WTC11 (cell line): ENCODE measurements around the gene CROCC.

Source experiments
- ELF4 ChIP-seq: sonication (generic); formaldehyde crosslinking; IDR thresholded peaks from 2 replicates; pipeline ENCODE4 v1.8.1; 2022; ENCODE audit warnings: low read depth, mild to moderate bottlenecking, moderate library complexity, missing genetic modification reagents
- JUN ChIP-seq: sonication (generic); formaldehyde crosslinking; IDR thresholded peaks from 2 replicates; pipeline ENCODE4 v1.8.0; 2023; ENCODE audit warnings: mild to moderate bottlenecking, missing genetic modification reagents
- KAT7 ChIP-seq: sonication (generic); formaldehyde crosslinking; IDR thresholded peaks from 2 replicates; pipeline ENCODE4 v1.8.1; 2023; ENCODE audit warnings: missing genetic modification reagents, mild to moderate bottlenecking, borderline replicate concordance
- NFE2L1 ChIP-seq: sonication (generic); formaldehyde crosslinking; IDR thresholded peaks from 2 replicates; pipeline ENCODE4 v1.8.1; 2023; ENCODE audit warnings: missing genetic modification reagents
- TF ChIP-seq, protein P1 (sequence below): fragments of 200-600 bp; IDR thresholded peaks from 2 replicates; pipeline ENCODE4 v1.8.0; 2022; ENCODE audit warnings: antibody characterized with exemption

- TF ChIP-seq, protein P1, sequence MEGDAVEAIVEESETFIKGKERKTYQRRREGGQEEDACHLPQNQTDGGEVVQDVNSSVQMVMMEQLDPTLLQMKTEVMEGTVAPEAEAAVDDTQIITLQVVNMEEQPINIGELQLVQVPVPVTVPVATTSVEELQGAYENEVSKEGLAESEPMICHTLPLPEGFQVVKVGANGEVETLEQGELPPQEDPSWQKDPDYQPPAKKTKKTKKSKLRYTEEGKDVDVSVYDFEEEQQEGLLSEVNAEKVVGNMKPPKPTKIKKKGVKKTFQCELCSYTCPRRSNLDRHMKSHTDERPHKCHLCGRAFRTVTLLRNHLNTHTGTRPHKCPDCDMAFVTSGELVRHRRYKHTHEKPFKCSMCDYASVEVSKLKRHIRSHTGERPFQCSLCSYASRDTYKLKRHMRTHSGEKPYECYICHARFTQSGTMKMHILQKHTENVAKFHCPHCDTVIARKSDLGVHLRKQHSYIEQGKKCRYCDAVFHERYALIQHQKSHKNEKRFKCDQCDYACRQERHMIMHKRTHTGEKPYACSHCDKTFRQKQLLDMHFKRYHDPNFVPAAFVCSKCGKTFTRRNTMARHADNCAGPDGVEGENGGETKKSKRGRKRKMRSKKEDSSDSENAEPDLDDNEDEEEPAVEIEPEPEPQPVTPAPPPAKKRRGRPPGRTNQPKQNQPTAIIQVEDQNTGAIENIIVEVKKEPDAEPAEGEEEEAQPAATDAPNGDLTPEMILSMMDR, result no peak
- TF ChIP-seq KAT7 (CRISPR knock-in tag), result no peak
- no peak for TF ChIP-seq JUN (CRISPR knock-in tag)
- TF ChIP-seq ELF4 (CRISPR knock-in tag), result no peak
- TF ChIP-seq NFE2L1, result no peak
Measured at GRCh38 chr1:16986560-16986959, 64.8 kb downstream of the CROCC start.
